Measurements from ENCODE around the gene ALDH1L1. TPM values are rescaled to one million over a fixed set of nuclear protein-coding genes. Genes with fewer than 3 reads are reported as not detected.

ALDH1L1 gene
- total RNA-seq, 6 donors from 2014 or later = 2.4 to 11.5 (median 4.7) TPM

GRCh38 chr3:126113238-126113555 lies 67.2 kb downstream of the ALDH1L1 start:
- Histone ChIP-seq H3K36me3 (no peaks in the 10 kb centered on the region), H3K4me3 (no peak overlapping the region), H3K4me1 (no peaks in the 10 kb centered on the region), H3K27me3 (no peaks in the 10 kb centered on the region), H3K27ac (no peak overlapping the region), H3K9me3 (no peaks in the 10 kb centered on the region)
- TF ChIP-seq POLR2AphosphoS5 (IDR thresholded peaks at IDR 0.05) = no peak
- TF ChIP-seq CTCF (IDR thresholded peaks at IDR 0.05) = no peak
- TF ChIP-seq EP300 (IDR thresholded peaks at IDR 0.05) = no peak
- TF ChIP-seq POLR2A (IDR thresholded peaks at IDR 0.05) = no peak
- DNase-seq (no peak), ATAC-seq (ENCODE audit: low FRiP score in 2 of 2) (no peak)
- 80 to 91% methylated on average over 4 to 6 of the region's 6 CpGs for WGBS, 2 donors

- 94 to 96% methylated on average over 12 to 13 of the region's 13 CpGs for WGBS, 2 donors
- Histone ChIP-seq H3K27ac (no peak overlapping the region), H3K36me3 (no peaks in the 10 kb centered on the region), H3K27me3 (no peaks in the 10 kb centered on the region), H3K4me3 (no peak overlapping the region), H3K4me1 (no peaks in the 10 kb centered on the region), H3K9me3 (no peaks in the 10 kb centered on the region)
- no peak for ATAC-seq (ENCODE audit: low FRiP score in 2 of 2)
- peak in 1 of 2 donors; percentile 18 for DNase-seq
- no peak for TF ChIP-seq CTCF (IDR thresholded peaks at IDR 0.05)
- no peak for TF ChIP-seq POLR2A (IDR thresholded peaks at IDR 0.05)
- TF ChIP-seq POLR2AphosphoS5 (IDR thresholded peaks at IDR 0.05) = no peak
- TF ChIP-seq EP300 (IDR thresholded peaks at IDR 0.05) = no peak
Observed at GRCh38 chr3:126112531-126113237, 67.7 kb downstream of the ALDH1L1 start.

GRCh38 chr3:126111566-126112475 lies 68.6 kb downstream of the ALDH1L1 start:
- Histone ChIP-seq H3K9me3 (no peaks in the 10 kb centered on the region), H3K4me3 (no peak overlapping the region), H3K27me3 (no peaks in the 10 kb centered on the region), H3K4me1 (no peaks in the 10 kb centered on the region), H3K27ac (no peak overlapping the region), H3K36me3 (no peaks in the 10 kb centered on the region)
- peak in 1 of 2 donors; percentile 1 for DNase-seq
- 83 to 92% methylated on average over 10 to 14 of the region's 18 CpGs for WGBS, 2 donors
- no peak for ATAC-seq (ENCODE audit: low FRiP score in 2 of 2)
- TF ChIP-seq CTCF (IDR thresholded peaks at IDR 0.05) = no peak
- TF ChIP-seq EP300 (IDR thresholded peaks at IDR 0.05) = no peak
- no peak for TF ChIP-seq POLR2AphosphoS5 (IDR thresholded peaks at IDR 0.05)
- no peak for TF ChIP-seq POLR2A (IDR thresholded peaks at IDR 0.05)

- Histone ChIP-seq H3K9me3 (no peaks in the 10 kb centered on the region), H3K4me3 (no peak overlapping the region), H3K36me3 (no peaks in the 10 kb centered on the region), H3K27ac (no peak overlapping the region), H3K4me1 (no peaks in the 10 kb centered on the region), H3K27me3 (no peaks in the 10 kb centered on the region)
- ATAC-seq (ENCODE audit: low FRiP score in 2 of 2) = no peak
- TF ChIP-seq EP300 (IDR thresholded peaks at IDR 0.05) = no peak
- TF ChIP-seq CTCF (IDR thresholded peaks at IDR 0.05) = no peak
- no peak for TF ChIP-seq POLR2A (IDR thresholded peaks at IDR 0.05)
- no peak for TF ChIP-seq POLR2AphosphoS5 (IDR thresholded peaks at IDR 0.05)
- DNase-seq = peak in 1 of 2 donors; percentile 12
- WGBS, 2 donors = 84 to 93% methylated on average over 3 to 10 of the region's 10 CpGs
Observed at GRCh38 chr3:126111126-126111551, 69.2 kb downstream of the ALDH1L1 start.
